CD4-positive, alpha-beta T cell treated with Interferon alpha-2 for 1 hour (primary cell): Measurements from ENCODE around the gene E2F3.
"Not testable (repeated sequence)": the region's sequence is repeated elsewhere in the genome, so short reads cannot be mapped to it uniquely, and the experiment has no call there.

Source experiments
- DNase-seq, 2 donors: peaks; one replicate each; pipeline ENCODE4 v3.0.0-alpha.2; 2020 to 2022

Gene E2F3

GRCh38 chr6:20434766-20435165 lies 33.1 kb downstream of the E2F3 start:
- DNase-seq: no peak

GRCh38 chr6:20436719-20437118 lies 35.0 kb downstream of the E2F3 start:
- DNase-seq: no peak

GRCh38 chr6:20437639-20438038 lies 36.0 kb downstream of the E2F3 start:
- DNase-seq: no peak

- DNase-seq: no peak
These were observed 36.9 kb downstream of the E2F3 start for GRCh38 chr6:20438462-20439070.

- no peak for DNase-seq
These were observed 37.9 kb downstream of the E2F3 start for GRCh38 chr6:20439558-20439957.

- no peak for DNase-seq
These were observed 38.6 kb downstream of the E2F3 start for GRCh38 chr6:20440296-20440695.

GRCh38 chr6:20441236-20441635 lies 39.6 kb downstream of the E2F3 start:
- DNase-seq: no peak

GRCh38 chr6:20441921-20442320 lies 40.2 kb downstream of the E2F3 start:
- DNase-seq: no peak

GRCh38 chr6:20444786-20445271 lies 43.1 kb downstream of the E2F3 start:
- DNase-seq: peak in 1 of 2 donors; percentile 39

- DNase-seq: no peak
These were observed 45.5 kb downstream of the E2F3 start for GRCh38 chr6:20447157-20447556.

- no peak for DNase-seq
These were observed 46.0 kb downstream of the E2F3 start for GRCh38 chr6:20447581-20448132.

- DNase-seq: no peak
These were observed 47.1 kb downstream of the E2F3 start for GRCh38 chr6:20448828-20449227.

GRCh38 chr6:20454204-20454824 lies 52.6 kb downstream of the E2F3 start:
- peak in 1 of 2 donors; percentile 49 for DNase-seq

GRCh38 chr6:20455251-20455940 lies 53.7 kb downstream of the E2F3 start:
- no peak for DNase-seq

GRCh38 chr6:20458027-20458894 lies 56.6 kb downstream of the E2F3 start:
- DNase-seq: no peak

- DNase-seq: no peak
These were observed 58.0 kb downstream of the E2F3 start for GRCh38 chr6:20459682-20460081.

- no peak for DNase-seq
These were observed 59.9 kb downstream of the E2F3 start for GRCh38 chr6:20461576-20461975.

GRCh38 chr6:20463396-20463795 lies 61.7 kb downstream of the E2F3 start:
- no peak for DNase-seq

- DNase-seq: no peak
These were observed 62.4 kb downstream of the E2F3 start for GRCh38 chr6:20464041-20464440.

GRCh38 chr6:20464847-20465246 lies 63.2 kb downstream of the E2F3 start:
- DNase-seq: no peak

GRCh38 chr6:20465616-20466015 lies 63.9 kb downstream of the E2F3 start:
- not testable (repeated sequence) for DNase-seq

GRCh38 chr6:20467437-20467836 lies 65.8 kb downstream of the E2F3 start:
- no peak for DNase-seq

- no peak for DNase-seq
These were observed 66.5 kb downstream of the E2F3 start for GRCh38 chr6:20468209-20468608.
